Activated T-cell treated with anti-CD3 and anti-CD28 coated beads, Interleukin-2, amount 50 U/mL, for 72 hours (primary cell): ENCODE measurements around the gene NOS2. TPM values are rescaled to one million over a fixed set of nuclear protein-coding genes. Genes with fewer than 3 reads are reported as not detected.
"Not testable (repeated sequence)": the region's sequence is repeated elsewhere in the genome, so short reads cannot be mapped to it uniquely, and the experiment has no call there.

Experiments used
- ATAC-seq, 2 donors: fragments of 150-1000 bp; cut with Tn5 transposase; replicated peaks in 1 of 2; 2 replicates each; pipeline ENCODE4 v1.10.0; 2021; ENCODE audit warnings: moderate library complexity in 2 of 2, mild to moderate bottlenecking in 1 of 2
- DNase-seq, 2 donors: peaks; one replicate each; pipeline ENCODE4 v3.0.0; 2021 to 2022; ENCODE audit warnings: mixed read lengths in 1 of 2
- H3K27ac Mint-ChIP-seq: one replicate; pipeline ENCODE4 v1.8.0; 2022; ENCODE audit warnings: mild to moderate bottlenecking, moderate library complexity, mixed read lengths
- H3K27me3 Mint-ChIP-seq: one replicate; pipeline ENCODE4 v1.8.0; 2022; ENCODE audit warnings: low read depth, mixed read lengths
- H3K36me3 Mint-ChIP-seq, 2 donors: one replicate each; pipeline ENCODE4 v1.8.0; 2022; ENCODE audit warnings: mixed read lengths in 2 of 2, mild to moderate bottlenecking in 1 of 2; ENCODE audit not compliant: insufficient read depth in 2 of 2
- H3K4me1 Mint-ChIP-seq: one replicate; pipeline ENCODE4 v1.8.0; 2022; ENCODE audit warnings: low read depth, mixed read lengths
- H3K4me3 Mint-ChIP-seq, 2 donors: one replicate each; pipeline ENCODE4 v1.8.0; 2022; ENCODE audit warnings: mild to moderate bottlenecking in 2 of 2, mixed read lengths in 2 of 2, moderate library complexity in 2 of 2
- H3K9me3 Mint-ChIP-seq, 2 donors: one replicate each; pipeline ENCODE4 v1.8.0; 2022; ENCODE audit warnings: mixed read lengths in 2 of 2
- total RNA-seq, 2 donors: library from RNA; stranded (reverse); gene quantifications; one replicate each; pipeline ENCODE4 v1.2.3, GENCODE V29; 2022

The NOS2 gene
- total RNA-seq, 2 donors from 2014 or later = 0.05 to 0.14 TPM

- Mint-ChIP-seq H3K27me3 (no peaks in the 10 kb centered on the region), H3K27ac (no peak overlapping the region), H3K4me3 (no peak overlapping the region), H3K36me3 (no peaks in the 10 kb centered on the region), H3K9me3 (peaks cover 3% of the 10 kb centered on the region in 2 donors), H3K4me1 (no peaks in the 10 kb centered on the region)
- DNase-seq (no peak), ATAC-seq (no peak)
Measured at GRCh38 chr17:27834571-27834970, 34.2 kb upstream of the NOS2 start.

- Mint-ChIP-seq H3K9me3 (peaks cover 3% of the 10 kb centered on the region in 2 donors), H3K27ac (no peak overlapping the region), H3K4me3 (no peak overlapping the region), H3K4me1 (no peaks in the 10 kb centered on the region), H3K27me3 (peaks cover 2% of the 10 kb centered on the region), H3K36me3 (no peaks in the 10 kb centered on the region)
- no peak for ATAC-seq
- DNase-seq = no peak
Measured at GRCh38 chr17:27832831-27833230, 32.5 kb upstream of the NOS2 start.

- not testable (repeated sequence) for H3K36me3 Mint-ChIP-seq, H3K4me1 Mint-ChIP-seq, DNase-seq, H3K27me3 Mint-ChIP-seq, H3K9me3 Mint-ChIP-seq, H3K27ac Mint-ChIP-seq, H3K4me3 Mint-ChIP-seq
- peak; percentile 55 to 65 for ATAC-seq
Measured at GRCh38 chr17:27829888-27830287, 29.6 kb upstream of the NOS2 start.

GRCh38 chr17:27829143-27829711 is 28.9 kb upstream of the NOS2 start:
- DNase-seq, H3K36me3 Mint-ChIP-seq, H3K4me1 Mint-ChIP-seq, H3K27ac Mint-ChIP-seq, H3K4me3 Mint-ChIP-seq, H3K9me3 Mint-ChIP-seq, H3K27me3 Mint-ChIP-seq: not testable (repeated sequence)
- ATAC-seq = peak; percentile 71 to 80

GRCh38 chr17:27825459-27825858 is 25.1 kb upstream of the NOS2 start:
- Mint-ChIP-seq H3K4me1 (no peaks in the 10 kb centered on the region), H3K27ac (no peak overlapping the region), H3K4me3 (no peak overlapping the region), H3K27me3 (peaks cover 7% of the 10 kb centered on the region), H3K9me3 (peaks cover 6% of the 10 kb centered on the region in 2 donors), H3K36me3 (peaks cover 6 to 15% of the 10 kb centered on the region in 2 donors)
- DNase-seq = no peak
- ATAC-seq = no peak

GRCh38 chr17:27824745-27825144 is 24.4 kb upstream of the NOS2 start:
- Mint-ChIP-seq H3K4me1 (no peaks in the 10 kb centered on the region), H3K27me3 (peaks cover 7% of the 10 kb centered on the region), H3K4me3 (no peak overlapping the region), H3K9me3 (peaks cover 6 to 7% of the 10 kb centered on the region in 2 donors), H3K36me3 (peaks cover 6 to 16% of the 10 kb centered on the region in 2 donors), H3K27ac (no peak overlapping the region)
- ATAC-seq = no peak
- no peak for DNase-seq

GRCh38 chr17:27824176-27824715 is 23.9 kb upstream of the NOS2 start:
- Mint-ChIP-seq H3K4me1 (no peaks in the 10 kb centered on the region), H3K36me3 (peaks cover 6 to 16% of the 10 kb centered on the region in 2 donors), H3K27ac (no peak overlapping the region), H3K27me3 (peaks cover 7% of the 10 kb centered on the region), H3K4me3 (no peak overlapping the region), H3K9me3 (peaks cover 6 to 7% of the 10 kb centered on the region in 2 donors)
- ATAC-seq = no peak
- DNase-seq = no peak

GRCh38 chr17:27822108-27822507 is 21.8 kb upstream of the NOS2 start:
- H3K4me3 Mint-ChIP-seq, H3K27ac Mint-ChIP-seq, H3K27me3 Mint-ChIP-seq, H3K4me1 Mint-ChIP-seq, ATAC-seq, DNase-seq, H3K9me3 Mint-ChIP-seq: not testable (repeated sequence)
- peaks cover 6 to 16% of the 10 kb centered on the region in 2 donors for H3K36me3 Mint-ChIP-seq

GRCh38 chr17:27821318-27821717 is 21.0 kb upstream of the NOS2 start:
- Mint-ChIP-seq H3K27me3 (no peaks in the 10 kb centered on the region), H3K9me3 (peaks cover 6 to 7% of the 10 kb centered on the region in 2 donors), H3K36me3 (peaks cover 6 to 16% of the 10 kb centered on the region in 2 donors), H3K4me1 (peaks cover 10% of the 10 kb centered on the region), H3K4me3 (no peak overlapping the region), H3K27ac (no peak overlapping the region)
- ATAC-seq (no peak), DNase-seq (no peak)

- ATAC-seq (no peak), DNase-seq (no peak)
- Mint-ChIP-seq H3K9me3 (peaks cover 6 to 7% of the 10 kb centered on the region in 2 donors), H3K4me1 (peaks cover 10% of the 10 kb centered on the region), H3K27me3 (no peaks in the 10 kb centered on the region), H3K4me3 (no peak overlapping the region), H3K27ac (no peak overlapping the region), H3K36me3 (peaks cover 6 to 16% of the 10 kb centered on the region in 2 donors)
Measured at GRCh38 chr17:27819145-27819544, 18.8 kb upstream of the NOS2 start.

- DNase-seq (no peak), ATAC-seq (no peak)
- Mint-ChIP-seq H3K4me1 (peaks cover 10% of the 10 kb centered on the region), H3K9me3 (peaks cover 6 to 7% of the 10 kb centered on the region in 2 donors), H3K4me3 (no peak overlapping the region), H3K27ac (no peak overlapping the region), H3K36me3 (peaks cover 6 to 15% of the 10 kb centered on the region in 2 donors), H3K27me3 (no peaks in the 10 kb centered on the region)
Measured at GRCh38 chr17:27818401-27819105, 18.2 kb upstream of the NOS2 start.

GRCh38 chr17:27817731-27818130 is 17.4 kb upstream of the NOS2 start:
- Mint-ChIP-seq H3K4me3 (no peak overlapping the region), H3K36me3 (peaks cover 6 to 13% of the 10 kb centered on the region in 2 donors), H3K27ac (no peak overlapping the region), H3K27me3 (no peaks in the 10 kb centered on the region), H3K9me3 (peaks cover 6 to 7% of the 10 kb centered on the region in 2 donors), H3K4me1 (peaks cover 10% of the 10 kb centered on the region)
- DNase-seq (no peak), ATAC-seq (no peak)

- Mint-ChIP-seq H3K9me3 (peaks cover 5 to 6% of the 10 kb centered on the region in 2 donors), H3K36me3 (peaks cover 6 to 11% of the 10 kb centered on the region in 2 donors), H3K27ac (no peak overlapping the region), H3K4me3 (no peak overlapping the region), H3K27me3 (no peaks in the 10 kb centered on the region), H3K4me1 (peaks cover 10% of the 10 kb centered on the region)
- DNase-seq (no peak), ATAC-seq (no peak)
Measured at GRCh38 chr17:27816946-27817345, 16.6 kb upstream of the NOS2 start.
